HG03159 (cell line): Measurements from ENCODE around the gene RANGAP1.
A peak's percentile ranks its signal among the peaks of the same experiment; 100 is the strongest.

Source experiments
- ATAC-seq: cut with Tn5 transposase; IDR thresholded peaks from one replicate; pipeline ENCODE4 v1.9.1; 2021; ENCODE audit warnings: mild to moderate bottlenecking, moderate library complexity; ENCODE audit not compliant: unreplicated experiment

Gene RANGAP1

GRCh38 chr22:41238570-41239442, 47.2 kb downstream of the RANGAP1 start:
- ATAC-seq = no peak

DNA sequence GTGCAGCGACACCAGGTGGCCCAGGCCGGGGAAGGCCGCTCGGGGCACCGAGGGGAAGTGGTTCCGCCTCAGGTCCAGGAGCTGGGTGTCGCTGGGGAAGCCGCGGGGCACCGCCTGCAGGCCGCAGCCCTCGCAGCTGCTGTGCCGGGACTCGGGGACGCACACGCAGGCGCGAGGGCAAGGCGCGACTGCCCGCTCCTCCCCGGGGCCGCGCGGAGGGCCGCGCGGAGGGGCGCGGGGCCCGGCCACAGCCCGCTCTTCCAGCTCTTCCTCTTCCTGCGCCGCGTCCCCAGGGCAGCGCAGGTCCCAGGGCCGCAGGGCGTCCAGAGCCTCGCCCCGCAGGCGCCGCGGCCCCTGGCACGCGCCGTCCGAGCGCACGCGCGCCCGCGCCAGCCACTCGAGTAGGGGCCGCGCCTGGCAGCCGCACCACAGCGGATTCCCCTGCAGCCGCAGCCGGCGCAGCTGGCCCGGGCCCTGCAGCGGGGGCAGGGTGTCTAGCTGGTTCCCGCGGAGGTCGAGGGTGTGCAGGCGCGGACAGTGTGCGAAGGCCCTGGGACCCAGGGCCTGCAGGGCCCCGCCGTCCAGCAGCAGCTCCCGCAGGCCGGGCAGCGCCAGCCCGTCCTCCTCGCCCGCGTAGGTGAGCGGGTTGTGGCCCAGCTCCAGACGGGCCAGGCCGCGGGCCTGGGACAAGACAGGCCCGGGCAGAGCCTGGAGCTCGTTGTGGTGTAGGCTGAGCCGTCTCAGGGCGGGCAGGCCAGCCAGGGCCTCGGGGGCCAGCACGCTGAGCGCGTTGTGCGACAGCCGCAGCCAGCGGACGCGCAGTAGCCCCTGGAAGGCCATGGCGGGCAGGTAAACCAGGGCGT, 48.0 kb downstream of the RANGAP1 start:
- ATAC-seq = no peak

GRCh38 chr22:41237036-41237706, 48.8 kb downstream of the RANGAP1 start:
- ATAC-seq = no peak

- no peak for ATAC-seq
These were observed 50.9 kb downstream of the RANGAP1 start for GRCh38 chr22:41234815-41235695.

DNA sequence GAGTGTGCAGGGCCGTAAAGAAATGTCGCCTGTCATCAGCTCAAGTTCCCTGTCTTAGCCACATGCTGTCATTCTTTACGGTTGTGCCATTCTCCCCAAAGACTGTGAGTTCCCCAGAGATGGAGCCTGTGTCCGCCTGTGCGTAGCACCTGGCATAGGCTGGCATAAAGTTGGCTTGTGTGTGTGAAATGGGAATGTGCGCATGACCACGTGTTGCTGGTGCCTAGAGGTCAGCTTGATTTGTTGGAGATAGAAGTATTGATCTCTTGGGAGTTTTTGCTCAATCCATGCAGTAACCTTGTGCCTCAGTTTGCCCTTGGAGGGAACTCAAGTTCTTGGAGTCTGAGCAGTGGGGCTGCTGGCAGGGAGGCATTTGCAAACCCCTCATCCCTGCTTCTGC, 54.6 kb downstream of the RANGAP1 start:
- no peak for ATAC-seq

- ATAC-seq = no peak
These were observed 55.6 kb downstream of the RANGAP1 start for GRCh38 chr22:41230401-41230785.

DNA sequence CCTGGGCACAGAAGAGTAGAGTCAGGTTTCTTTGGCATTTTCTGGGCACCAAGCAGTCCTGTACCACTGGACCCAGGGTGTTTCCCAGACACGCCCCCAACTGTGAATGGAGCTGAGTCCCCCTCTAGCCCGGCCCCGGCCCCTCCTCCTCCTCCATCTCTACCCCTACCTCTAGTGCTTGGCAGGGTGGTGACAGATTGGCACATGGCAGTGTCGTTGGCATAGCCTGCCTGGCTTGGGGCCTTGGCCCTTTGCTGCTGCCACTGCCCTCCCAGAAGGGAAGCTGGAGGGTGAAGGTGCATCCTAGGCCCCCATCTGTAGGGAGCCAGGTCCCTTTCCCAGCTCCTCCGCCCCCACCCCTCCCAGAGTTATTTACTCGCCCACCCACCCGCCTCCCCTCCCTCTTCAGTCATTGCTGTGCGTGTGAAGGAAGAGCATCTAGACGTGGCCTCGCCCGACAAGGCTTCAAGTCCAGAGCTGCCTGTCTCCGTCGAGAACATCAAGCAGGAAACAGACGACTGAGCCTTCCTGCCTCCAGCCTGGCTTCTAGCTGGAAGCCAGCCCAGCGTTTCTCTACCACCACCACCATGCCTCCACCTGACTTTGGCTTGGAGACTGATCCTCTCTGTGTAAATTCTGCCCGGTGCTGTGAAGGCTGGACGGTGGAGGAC, 56.1 kb downstream of the RANGAP1 start:
- ATAC-seq = no peak

DNA sequence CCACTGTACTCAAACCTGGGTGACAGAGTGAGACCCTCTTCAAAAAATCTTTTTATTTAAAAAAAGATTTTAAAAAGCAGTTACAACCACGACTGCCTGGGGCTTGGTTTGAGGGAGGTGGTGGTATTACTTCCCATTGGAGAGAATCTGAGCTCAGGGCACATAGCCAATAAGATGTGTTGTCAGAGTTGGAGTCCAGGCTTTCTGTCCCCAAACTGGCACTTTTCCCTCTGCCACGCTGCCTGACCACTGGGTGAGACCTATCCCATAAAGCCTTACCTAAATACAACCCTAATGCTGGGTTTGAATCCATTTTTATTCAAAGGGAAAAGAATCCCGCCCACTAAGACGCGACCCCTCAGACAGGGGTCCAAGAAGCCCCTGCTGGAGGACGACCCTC, 56.8 kb downstream of the RANGAP1 start:
- no peak for ATAC-seq

GRCh38 chr22:41226723-41227655, 59.0 kb downstream of the RANGAP1 start:
- no peak for ATAC-seq

DNA sequence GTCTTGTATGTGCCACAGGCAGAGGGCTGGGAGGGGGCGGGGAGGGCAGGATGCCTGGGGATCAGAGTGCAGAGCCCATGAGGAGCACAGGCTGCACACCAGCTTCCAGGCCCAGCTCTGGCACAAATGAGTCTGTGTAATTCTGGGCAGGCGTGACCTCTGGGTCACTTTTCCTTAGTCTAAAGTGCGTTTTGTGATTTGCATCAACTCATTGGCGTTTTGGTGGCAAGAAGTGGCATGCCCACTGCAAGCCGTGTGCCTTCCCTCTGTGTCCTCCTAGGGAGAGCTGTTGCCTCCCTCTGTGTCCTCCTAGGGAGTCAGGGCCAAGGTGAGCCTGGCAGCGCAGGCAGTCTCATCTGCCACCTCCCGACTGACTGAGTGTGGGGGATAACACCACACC, 62.5 kb downstream of the RANGAP1 start:
- no peak for ATAC-seq

DNA sequence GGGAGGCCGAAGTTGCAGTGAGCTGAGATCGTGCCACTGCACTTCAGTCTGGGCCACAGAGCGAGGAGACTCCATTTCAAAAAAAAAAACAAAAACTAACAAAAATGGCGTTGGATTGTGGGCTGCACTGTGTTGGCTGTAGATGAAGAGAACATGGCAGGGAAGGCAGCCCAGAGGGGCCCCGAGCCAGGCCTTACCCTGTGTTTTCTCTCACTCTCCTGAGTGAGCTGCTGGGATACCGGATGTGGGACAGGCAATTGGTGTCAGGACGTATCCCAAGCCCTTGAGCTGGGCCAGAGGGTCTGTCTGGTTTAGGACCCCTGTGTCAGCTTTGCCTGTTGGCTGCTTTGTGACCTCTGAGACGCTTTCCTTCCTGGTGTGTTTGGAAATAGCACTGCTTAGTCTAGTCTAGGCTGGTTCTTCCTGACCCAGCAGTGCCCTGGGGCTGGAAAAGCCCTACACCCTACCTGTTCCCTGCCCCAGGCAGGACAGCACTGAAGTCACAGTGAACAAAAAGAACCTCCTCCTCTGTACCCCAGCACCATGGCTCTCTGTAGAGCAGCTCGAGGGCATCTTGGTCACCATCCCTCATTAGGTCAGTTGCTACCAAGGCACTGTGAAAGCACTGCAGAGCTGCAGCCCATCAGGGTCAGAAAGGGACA, 63.0 kb downstream of the RANGAP1 start:
- no peak for ATAC-seq

GRCh38 chr22:41217553-41218157, 68.3 kb downstream of the RANGAP1 start:
- peak; percentile 44 for ATAC-seq

GRCh38 chr22:41216984-41217383, 69.0 kb downstream of the RANGAP1 start:
- ATAC-seq = no peak

DNA sequence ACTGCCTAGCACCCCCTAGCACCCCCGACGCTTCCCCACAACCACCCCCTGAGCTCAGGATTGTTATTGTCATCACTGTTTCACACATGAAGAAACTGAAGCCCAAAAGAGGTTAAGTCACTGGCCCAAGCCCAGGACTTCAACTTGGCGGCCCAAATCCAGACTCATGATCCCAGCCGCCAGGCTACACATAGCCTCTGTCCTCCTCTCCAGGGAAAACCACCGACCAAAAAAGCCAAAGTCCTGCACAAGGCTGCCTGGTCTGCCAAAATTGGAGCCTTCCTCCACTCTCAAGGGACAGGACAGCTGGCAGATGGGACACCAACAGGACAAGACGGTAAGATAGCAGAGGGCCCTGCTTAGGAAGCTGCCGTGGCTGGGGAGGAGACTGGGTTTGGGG, 70.1 kb downstream of the RANGAP1 start:
- no peak for ATAC-seq

DNA sequence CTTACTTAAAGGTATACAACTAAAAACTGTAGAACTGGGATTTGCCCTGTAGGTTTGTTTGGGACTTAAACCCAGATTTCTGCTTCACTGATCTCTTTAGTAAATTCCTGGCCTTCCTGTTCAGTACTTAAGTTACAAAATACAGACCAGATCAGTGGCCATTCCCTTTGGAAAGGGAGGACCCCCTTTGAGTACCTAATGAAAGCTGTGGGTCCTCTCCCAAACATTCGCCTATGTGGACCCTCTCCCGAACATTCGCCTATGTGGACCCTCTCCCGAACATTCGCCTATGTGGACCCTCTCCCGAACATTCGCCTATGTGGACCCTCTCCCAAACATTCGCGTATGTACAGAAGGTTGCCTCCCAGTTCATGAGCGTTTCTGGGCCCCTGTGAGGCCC, 70.6 kb downstream of the RANGAP1 start:
- no peak for ATAC-seq

DNA sequence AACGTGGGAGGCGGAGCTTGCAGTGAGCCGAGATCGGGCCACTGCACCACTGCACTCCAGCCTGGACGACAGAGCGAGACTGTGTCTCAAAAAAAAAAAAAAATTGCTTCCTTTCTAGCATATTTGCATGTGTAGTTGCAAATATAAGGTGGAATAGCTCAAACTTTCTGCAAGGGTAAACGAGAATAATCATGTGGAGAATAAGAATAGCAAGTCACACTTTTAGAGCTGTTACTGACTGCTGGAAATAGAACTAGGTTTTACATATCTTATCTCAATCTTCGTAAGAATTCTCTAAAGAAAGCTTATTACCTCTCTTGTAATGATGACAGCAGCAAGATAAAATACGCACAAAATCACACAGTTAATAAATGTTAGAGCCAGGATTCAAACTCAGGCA, 79.3 kb downstream of the RANGAP1 start:
- ATAC-seq = no peak

GRCh38 chr22:41204992-41205900, 80.7 kb downstream of the RANGAP1 start, which contains the start of gene L3MBTL2:
L3MBTL2 (plus strand) TSS chr22:41205312; CDS start chr22:41205363, 51 bp downstream.
- peak; percentile 98 for ATAC-seq
